Measurements from ENCODE around the gene SOX11. TPM values are rescaled to one million over a fixed set of nuclear protein-coding genes. Genes with fewer than 3 reads are reported as not detected.

The SOX11 gene
- total RNA-seq, 1 experiment from 2014 or later, result not detected

DNA sequence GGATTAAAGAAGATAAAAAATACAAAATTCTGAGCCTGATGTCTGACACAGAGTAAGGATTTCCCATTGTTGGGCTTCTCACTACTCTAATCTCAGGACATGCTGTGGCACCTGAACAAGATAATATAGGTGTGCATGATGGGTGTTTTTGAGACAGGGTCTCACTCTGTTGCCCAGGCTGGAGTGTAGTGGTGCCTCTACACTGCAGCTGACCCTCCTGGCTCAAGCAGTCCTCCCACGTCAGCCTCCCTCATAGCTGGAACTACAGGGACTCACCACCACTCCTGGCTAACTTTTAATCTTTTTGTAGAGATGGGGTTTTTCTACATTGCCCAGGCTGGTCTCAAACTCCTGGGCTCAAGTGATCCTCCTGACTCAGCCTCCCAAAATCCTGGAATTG is 32.9 kb downstream of the SOX11 start:
- DNase-seq, result no peak
- no peak overlapping the region for H3K4me3 Mint-ChIP-seq (ENCODE audit: low read depth, unreplicated experiment)
- H3K27me3 Mint-ChIP-seq (ENCODE audit: unreplicated experiment), result no peaks in the 10 kb centered on the region
- no peaks in the 10 kb centered on the region for H3K4me1 Mint-ChIP-seq (ENCODE audit: low read depth, unreplicated experiment)
- TF ChIP-seq, protein P1, sequence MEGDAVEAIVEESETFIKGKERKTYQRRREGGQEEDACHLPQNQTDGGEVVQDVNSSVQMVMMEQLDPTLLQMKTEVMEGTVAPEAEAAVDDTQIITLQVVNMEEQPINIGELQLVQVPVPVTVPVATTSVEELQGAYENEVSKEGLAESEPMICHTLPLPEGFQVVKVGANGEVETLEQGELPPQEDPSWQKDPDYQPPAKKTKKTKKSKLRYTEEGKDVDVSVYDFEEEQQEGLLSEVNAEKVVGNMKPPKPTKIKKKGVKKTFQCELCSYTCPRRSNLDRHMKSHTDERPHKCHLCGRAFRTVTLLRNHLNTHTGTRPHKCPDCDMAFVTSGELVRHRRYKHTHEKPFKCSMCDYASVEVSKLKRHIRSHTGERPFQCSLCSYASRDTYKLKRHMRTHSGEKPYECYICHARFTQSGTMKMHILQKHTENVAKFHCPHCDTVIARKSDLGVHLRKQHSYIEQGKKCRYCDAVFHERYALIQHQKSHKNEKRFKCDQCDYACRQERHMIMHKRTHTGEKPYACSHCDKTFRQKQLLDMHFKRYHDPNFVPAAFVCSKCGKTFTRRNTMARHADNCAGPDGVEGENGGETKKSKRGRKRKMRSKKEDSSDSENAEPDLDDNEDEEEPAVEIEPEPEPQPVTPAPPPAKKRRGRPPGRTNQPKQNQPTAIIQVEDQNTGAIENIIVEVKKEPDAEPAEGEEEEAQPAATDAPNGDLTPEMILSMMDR (IDR thresholded peaks at IDR 0.05; ENCODE audit: unreplicated experiment), result no peak
- no peak overlapping the region for H3K27ac Mint-ChIP-seq (ENCODE audit: unreplicated experiment)
- no peaks in the 10 kb centered on the region for H3K36me3 Mint-ChIP-seq (ENCODE audit: insufficient read depth, unreplicated experiment)
- CTCF ChIA-PET, result no interaction called here
- BruUV-seq (replicated peaks), result no TSS peak
- intact Hi-C loops (cut with micrococcal nuclease; ENCODE audit: unreplicated experiment), result no loop called here
- peaks cover 8% of the 10 kb centered on the region for H3K9me3 Mint-ChIP-seq (ENCODE audit: low read depth, unreplicated experiment)

GRCh38 chr2:5725794-5726463 is 33.7 kb downstream of the SOX11 start:
- intact Hi-C loops (cut with micrococcal nuclease; ENCODE audit: unreplicated experiment), result no loop called here
- Mint-ChIP-seq H3K27me3 (ENCODE audit: unreplicated experiment) (no peaks in the 10 kb centered on the region), H3K9me3 (ENCODE audit: low read depth, unreplicated experiment) (peaks cover 8% of the 10 kb centered on the region), H3K4me3 (ENCODE audit: low read depth, unreplicated experiment) (no peak overlapping the region), H3K27ac (ENCODE audit: unreplicated experiment) (no peak overlapping the region), H3K4me1 (ENCODE audit: low read depth, unreplicated experiment) (no peaks in the 10 kb centered on the region), H3K36me3 (ENCODE audit: insufficient read depth, unreplicated experiment) (no peaks in the 10 kb centered on the region)
- DNase-seq, result no peak
- TF ChIP-seq, protein P1 (IDR thresholded peaks at IDR 0.05; ENCODE audit: unreplicated experiment), result no peak
- BruUV-seq (replicated peaks), result no TSS peak
- CTCF ChIA-PET, result no interaction called here

DNA sequence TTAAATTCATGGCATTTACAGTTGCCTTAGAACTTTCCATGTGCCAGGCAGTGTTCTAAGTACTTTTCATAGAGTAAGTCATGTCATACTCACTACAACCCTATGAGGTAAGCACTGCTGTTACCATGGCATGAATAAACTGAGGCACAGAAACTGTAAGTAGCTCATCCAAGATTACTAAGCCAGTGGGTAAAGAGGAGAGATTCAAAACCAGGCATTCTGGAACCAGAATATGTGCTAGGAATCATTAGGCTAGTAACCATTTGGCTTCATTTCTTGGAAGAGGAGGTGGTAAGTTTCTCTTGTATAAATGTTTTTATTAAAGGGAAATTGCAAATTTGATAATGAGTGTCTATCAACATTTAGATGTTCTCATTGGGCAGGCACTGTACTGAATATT is 35.1 kb downstream of the SOX11 start:
- no peaks in the 10 kb centered on the region for H3K4me1 Mint-ChIP-seq (ENCODE audit: low read depth, unreplicated experiment)
- no peak overlapping the region for H3K4me3 Mint-ChIP-seq (ENCODE audit: low read depth, unreplicated experiment)
- no peak overlapping the region for H3K27ac Mint-ChIP-seq (ENCODE audit: unreplicated experiment)
- intact Hi-C loops (cut with micrococcal nuclease; ENCODE audit: unreplicated experiment), result no loop called here
- peaks cover 9% of the 10 kb centered on the region for H3K9me3 Mint-ChIP-seq (ENCODE audit: low read depth, unreplicated experiment)
- H3K36me3 Mint-ChIP-seq (ENCODE audit: insufficient read depth, unreplicated experiment), result no peaks in the 10 kb centered on the region
- no peaks in the 10 kb centered on the region for H3K27me3 Mint-ChIP-seq (ENCODE audit: unreplicated experiment)
- CTCF ChIA-PET, result no interaction called here
- TF ChIP-seq, protein P1 (IDR thresholded peaks at IDR 0.05; ENCODE audit: unreplicated experiment), result no peak
- no TSS peak for BruUV-seq (replicated peaks)
- no peak for DNase-seq

DNA sequence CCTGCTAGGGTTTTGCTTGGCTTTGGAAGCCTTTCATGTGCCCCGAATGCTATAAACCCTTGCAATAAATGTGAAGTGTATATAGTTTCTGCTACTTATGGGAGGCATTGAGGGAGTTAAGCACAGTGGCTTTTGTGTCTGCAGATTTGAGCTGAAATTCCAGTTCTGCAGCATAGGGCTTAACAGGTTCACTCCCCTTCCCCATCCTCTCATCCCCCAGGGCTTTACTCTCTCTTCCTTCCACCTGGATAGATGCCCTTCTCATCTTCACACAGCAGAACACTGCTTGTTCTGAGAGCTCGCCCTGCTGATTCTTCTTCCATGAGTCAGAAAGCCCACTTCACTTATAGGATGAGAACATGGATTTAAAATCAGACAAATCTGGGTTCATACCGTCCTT is 37.2 kb downstream of the SOX11 start:
- Mint-ChIP-seq H3K36me3 (ENCODE audit: insufficient read depth, unreplicated experiment) (no peaks in the 10 kb centered on the region), H3K9me3 (ENCODE audit: low read depth, unreplicated experiment) (peaks cover 14% of the 10 kb centered on the region), H3K27ac (ENCODE audit: unreplicated experiment) (no peak overlapping the region), H3K4me3 (ENCODE audit: low read depth, unreplicated experiment) (no peak overlapping the region), H3K4me1 (ENCODE audit: low read depth, unreplicated experiment) (no peaks in the 10 kb centered on the region), H3K27me3 (ENCODE audit: unreplicated experiment) (no peaks in the 10 kb centered on the region)
- TF ChIP-seq, protein P1 (IDR thresholded peaks at IDR 0.05; ENCODE audit: unreplicated experiment), result no peak
- DNase-seq, result no peak
- CTCF ChIA-PET, result no interaction called here
- BruUV-seq (replicated peaks), result no TSS peak
- intact Hi-C loops (cut with micrococcal nuclease; ENCODE audit: unreplicated experiment), result no loop called here
